ENCODE measurements around the gene REPS1.
"Not testable (repeated sequence)": the region's sequence is repeated elsewhere in the genome, so short reads cannot be mapped to it uniquely, and the experiment has no call there.

REPS1 gene, protein sequence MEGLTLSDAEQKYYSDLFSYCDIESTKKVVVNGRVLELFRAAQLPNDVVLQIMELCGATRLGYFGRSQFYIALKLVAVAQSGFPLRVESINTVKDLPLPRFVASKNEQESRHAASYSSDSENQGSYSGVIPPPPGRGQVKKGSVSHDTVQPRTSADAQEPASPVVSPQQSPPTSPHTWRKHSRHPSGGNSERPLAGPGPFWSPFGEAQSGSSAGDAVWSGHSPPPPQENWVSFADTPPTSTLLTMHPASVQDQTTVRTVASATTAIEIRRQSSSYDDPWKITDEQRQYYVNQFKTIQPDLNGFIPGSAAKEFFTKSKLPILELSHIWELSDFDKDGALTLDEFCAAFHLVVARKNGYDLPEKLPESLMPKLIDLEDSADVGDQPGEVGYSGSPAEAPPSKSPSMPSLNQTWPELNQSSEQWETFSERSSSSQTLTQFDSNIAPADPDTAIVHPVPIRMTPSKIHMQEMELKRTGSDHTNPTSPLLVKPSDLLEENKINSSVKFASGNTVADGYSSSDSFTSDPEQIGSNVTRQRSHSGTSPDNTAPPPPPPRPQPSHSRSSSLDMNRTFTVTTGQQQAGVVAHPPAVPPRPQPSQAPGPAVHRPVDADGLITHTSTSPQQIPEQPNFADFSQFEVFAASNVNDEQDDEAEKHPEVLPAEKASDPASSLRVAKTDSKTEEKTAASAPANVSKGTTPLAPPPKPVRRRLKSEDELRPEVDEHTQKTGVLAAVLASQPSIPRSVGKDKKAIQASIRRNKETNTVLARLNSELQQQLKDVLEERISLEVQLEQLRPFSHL

DNA sequence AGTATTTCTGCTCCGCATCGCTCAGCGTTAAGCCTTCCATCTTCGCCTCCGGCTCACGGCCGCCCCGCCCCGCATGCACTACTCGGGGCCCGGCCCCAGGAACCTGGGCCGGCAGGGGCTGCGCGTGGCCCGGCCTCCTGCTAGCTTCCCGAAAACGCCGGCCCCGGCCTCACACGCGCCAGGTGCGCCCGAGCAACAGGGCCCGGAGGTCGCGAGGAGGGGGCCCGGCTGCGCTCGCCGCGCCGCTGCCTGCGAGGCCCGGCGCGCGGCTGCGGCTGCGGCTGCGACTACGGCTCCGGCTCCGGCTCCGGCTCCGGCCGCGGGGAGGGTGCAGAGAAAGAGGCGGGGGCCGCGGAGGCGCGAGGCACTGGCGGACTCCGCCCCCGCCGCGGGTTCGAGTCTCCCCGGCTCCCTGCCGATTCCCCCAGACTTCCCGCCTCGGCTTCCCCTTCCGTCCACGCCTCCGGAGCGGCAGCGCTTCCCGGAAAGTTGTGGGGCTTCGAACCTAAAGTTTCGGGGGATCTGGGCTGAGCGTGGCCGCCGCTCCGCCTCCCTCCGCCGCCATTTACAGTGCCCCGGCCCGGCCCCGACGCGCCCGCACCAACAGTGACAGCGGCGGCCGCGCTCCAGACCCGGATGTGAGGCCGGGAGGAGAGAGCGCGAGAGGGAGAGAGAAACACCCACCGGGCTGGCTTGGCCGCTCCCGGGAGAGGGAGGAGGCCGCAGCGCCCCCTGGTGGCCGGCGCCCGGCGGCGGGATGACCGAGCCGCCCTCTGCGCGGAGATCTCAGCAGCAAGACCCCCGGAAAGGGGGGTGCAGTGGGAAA lies at the start of gene REPS1:
Gene REPS1 (minus strand): TSS at position 611 of the 826 bp plus-strand sequence. CDS start 571 bp downstream, at position 40.
- peaks cover 10% of the 10 kb centered on the region for H3K4me1 Mint-ChIP-seq (ENCODE audit: low read depth)
- H3K27me3 Mint-ChIP-seq = no peaks in the 10 kb centered on the region
- H3K36me3 Mint-ChIP-seq = no peaks in the 10 kb centered on the region
- H3K27ac Mint-ChIP-seq = peak within 1 kb of the TSS; percentile 93
- no peaks in the 10 kb centered on the region for H3K9me3 Mint-ChIP-seq (ENCODE audit: low read depth)
- peak within 1 kb of the TSS; percentile 91 for H3K4me3 Mint-ChIP-seq

DNA sequence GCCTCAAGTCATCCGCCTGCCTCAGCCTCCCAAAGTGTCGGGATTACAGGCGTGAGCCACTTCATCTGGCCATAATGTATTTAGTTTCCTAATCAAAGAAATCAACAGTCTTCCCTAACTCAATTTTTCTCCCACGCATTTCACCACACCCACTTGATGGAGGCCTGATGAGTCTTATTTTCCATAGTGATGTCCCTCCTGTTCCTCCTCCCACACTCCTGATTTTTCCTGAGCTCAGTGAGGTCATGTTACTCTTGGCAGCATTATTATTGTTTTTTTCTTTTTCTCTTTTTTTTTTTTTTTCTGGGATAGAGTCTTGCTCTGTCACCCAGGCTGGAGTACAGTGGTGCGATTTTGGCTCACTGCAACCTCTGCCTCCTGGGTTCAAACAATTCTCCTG lies 49.4 kb upstream of the REPS1 start:
- no peaks in the 10 kb centered on the region for H3K9me3 Mint-ChIP-seq (ENCODE audit: low read depth)
- no peaks in the 10 kb centered on the region for H3K27me3 Mint-ChIP-seq
- peaks cover 48% of the 10 kb centered on the region for H3K4me1 Mint-ChIP-seq (ENCODE audit: low read depth)
- H3K27ac Mint-ChIP-seq = peak overlapping the region; percentile 68
- no peak overlapping the region for H3K4me3 Mint-ChIP-seq
- H3K36me3 Mint-ChIP-seq = peaks cover 35% of the 10 kb centered on the region

DNA sequence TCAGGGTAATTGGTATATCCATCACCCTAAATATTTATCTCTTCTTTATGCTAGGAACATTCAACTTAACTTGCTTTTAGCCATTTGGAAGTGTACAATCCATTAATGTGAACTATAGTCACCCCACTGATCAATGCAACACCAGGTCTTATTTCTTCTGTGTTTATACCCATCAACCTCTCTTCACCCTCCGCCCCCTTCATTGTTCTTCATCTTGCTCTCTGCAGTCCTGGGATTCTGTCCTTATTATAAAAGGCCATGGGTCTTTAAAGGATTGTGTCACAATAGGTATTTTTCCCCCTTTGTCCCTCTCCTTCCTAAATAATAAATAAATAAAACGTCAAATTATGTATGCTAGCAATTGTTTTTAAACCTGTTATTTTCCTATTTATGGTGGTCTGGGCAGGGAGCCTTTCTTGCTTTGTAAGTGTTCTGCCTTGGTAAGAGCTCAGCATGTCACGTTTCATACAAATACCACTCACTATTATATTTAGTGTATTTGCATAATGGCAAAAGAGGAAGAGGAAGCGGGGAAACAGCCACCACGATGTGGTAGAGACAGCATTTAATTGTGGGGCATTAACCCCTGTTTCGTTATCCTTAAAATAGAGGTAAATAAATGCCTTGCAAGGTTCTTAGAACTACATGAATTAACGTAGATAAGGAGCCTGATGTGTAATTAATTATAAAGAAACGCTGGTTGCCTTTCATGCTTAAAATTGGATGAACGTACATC lies 42.3 kb upstream of the REPS1 start:
- no peak overlapping the region for H3K27ac Mint-ChIP-seq
- H3K9me3 Mint-ChIP-seq (ENCODE audit: low read depth) = no peaks in the 10 kb centered on the region
- H3K4me3 Mint-ChIP-seq = no peak overlapping the region
- peaks cover 35% of the 10 kb centered on the region for H3K4me1 Mint-ChIP-seq (ENCODE audit: low read depth)
- H3K27me3 Mint-ChIP-seq = no peaks in the 10 kb centered on the region
- H3K36me3 Mint-ChIP-seq = peaks cover 10% of the 10 kb centered on the region

DNA sequence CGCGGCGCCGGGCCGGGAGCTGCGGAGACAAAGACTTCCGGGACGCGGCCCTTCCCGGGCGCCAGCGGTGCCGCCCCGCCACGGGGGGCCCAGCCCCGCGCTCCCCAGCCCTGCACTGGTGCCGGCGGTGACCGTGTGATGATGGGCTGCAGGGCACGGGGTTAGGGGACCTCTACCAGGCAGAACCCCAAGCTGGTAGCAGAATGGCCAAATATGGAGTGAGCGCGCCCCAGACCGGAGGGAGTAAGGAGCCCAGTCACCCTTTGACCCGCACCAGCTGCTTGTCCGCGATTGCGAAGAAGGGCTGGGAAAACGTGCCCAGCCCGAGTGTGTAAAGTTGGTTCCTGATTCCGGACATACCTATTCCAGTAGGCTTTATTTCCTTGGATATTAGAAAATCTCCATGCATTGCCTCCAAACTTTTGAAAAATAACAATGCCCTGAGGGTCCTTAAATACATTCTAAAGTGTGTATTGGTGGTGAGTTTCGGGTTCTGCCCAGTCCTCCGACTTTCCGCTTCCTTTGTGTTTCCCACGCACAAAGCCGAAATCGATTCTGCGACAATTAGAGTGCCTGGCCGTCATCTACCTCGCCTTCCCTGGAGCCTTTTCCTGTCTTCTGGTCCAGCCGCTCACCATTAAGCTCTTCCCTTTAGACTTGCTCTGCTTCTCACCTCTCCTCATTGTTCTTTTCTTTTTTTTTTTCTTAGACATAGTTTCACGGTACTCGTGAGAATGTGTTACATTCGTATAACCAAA lies 41.6 kb upstream of the REPS1 start:
- Mint-ChIP-seq H3K9me3 (ENCODE audit: low read depth) (no peaks in the 10 kb centered on the region), H3K27ac (no peak overlapping the region), H3K4me3 (no peak overlapping the region)

DNA sequence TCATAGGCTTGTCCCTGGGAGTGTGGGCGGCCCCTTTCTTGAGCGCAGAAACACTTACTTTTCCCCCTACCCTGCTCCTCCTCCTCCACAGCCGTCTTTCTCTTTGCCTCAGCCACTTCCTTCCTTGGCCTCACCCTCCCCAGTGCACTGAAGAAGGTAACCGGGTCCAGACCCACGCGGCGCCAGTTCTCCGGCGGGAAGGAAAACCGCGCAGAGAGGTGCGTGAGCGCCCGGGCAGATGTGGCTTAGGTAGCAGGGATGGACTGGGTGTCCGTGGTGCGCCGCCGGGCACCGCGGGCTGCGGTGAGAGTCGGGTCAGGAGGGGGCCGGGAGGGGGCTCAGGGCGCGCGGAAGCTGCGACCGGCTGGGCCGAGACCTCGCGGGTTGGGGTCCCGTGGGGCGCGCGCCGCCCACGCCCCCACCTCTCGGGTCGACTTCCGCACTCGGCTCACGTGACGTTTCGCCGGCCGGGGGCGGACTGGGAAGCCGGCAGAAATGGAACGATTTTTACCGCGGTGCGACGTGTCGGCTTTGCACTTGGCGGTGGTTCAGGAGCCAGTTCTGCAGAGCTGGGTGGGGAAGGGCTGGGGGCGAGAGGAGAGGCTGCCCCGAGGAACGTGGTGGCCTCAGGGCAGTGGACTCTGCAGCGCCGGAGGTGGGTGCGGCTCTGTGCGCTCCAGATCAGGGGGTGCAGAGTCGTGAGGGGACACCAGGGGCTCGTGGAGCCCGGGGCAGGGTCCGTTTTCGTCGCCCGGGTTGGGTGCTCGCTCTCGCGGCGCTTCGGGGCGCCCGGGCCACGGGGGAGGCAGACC lies 40.8 kb upstream of the REPS1 start, which contains the start of gene ABRACL:
Gene ABRACL (plus strand): TSS at position 88 of the 812 bp plus-strand sequence. CDS start 5,416 bp downstream, outside the sequence.
- peaks cover 30% of the 10 kb centered on the region for H3K4me1 Mint-ChIP-seq (ENCODE audit: low read depth)
- H3K27me3 Mint-ChIP-seq = no peaks in the 10 kb centered on the region
- H3K36me3 Mint-ChIP-seq = peaks cover 5% of the 10 kb centered on the region
- H3K4me3 Mint-ChIP-seq = peak within 1 kb of the TSS; percentile 89
- no peaks in the 10 kb centered on the region for H3K9me3 Mint-ChIP-seq (ENCODE audit: low read depth)
- peak within 1 kb of the TSS; percentile 97 for H3K27ac Mint-ChIP-seq

More for the DNA sequence above, 41.6 kb upstream of the REPS1 start:
- Mint-ChIP-seq H3K36me3 (peaks cover 5% of the 10 kb centered on the region), H3K27me3 (no peaks in the 10 kb centered on the region), H3K4me1 (ENCODE audit: low read depth) (peaks cover 35% of the 10 kb centered on the region)

DNA sequence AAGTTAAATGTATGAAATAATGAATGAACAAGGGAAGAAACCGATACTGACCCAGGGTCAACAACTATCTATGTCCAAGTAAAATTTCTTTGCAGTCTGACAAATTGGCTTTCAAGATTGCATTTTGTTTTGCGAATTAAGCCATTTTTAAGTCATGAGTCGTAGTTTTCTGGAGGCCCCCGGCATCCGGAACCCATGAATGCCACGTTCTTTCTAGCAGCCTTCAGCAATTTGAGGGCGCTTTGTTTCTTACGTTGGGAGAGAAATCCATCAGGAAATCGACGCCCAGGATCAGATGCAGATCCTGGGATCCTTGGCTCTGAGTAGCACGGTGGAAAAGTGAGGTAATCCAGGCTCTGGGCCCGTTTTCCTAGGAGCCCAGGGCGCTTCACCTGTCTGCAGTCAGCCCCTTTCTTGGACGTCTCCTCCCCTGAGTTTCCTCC lies 40.2 kb upstream of the REPS1 start:
- Mint-ChIP-seq H3K9me3 (ENCODE audit: low read depth) (no peaks in the 10 kb centered on the region), H3K27me3 (no peaks in the 10 kb centered on the region), H3K27ac (peak overlapping the region; percentile 97), H3K4me3 (peak overlapping the region; percentile 89), H3K4me1 (ENCODE audit: low read depth) (peaks cover 24% of the 10 kb centered on the region), H3K36me3 (no peaks in the 10 kb centered on the region)

DNA sequence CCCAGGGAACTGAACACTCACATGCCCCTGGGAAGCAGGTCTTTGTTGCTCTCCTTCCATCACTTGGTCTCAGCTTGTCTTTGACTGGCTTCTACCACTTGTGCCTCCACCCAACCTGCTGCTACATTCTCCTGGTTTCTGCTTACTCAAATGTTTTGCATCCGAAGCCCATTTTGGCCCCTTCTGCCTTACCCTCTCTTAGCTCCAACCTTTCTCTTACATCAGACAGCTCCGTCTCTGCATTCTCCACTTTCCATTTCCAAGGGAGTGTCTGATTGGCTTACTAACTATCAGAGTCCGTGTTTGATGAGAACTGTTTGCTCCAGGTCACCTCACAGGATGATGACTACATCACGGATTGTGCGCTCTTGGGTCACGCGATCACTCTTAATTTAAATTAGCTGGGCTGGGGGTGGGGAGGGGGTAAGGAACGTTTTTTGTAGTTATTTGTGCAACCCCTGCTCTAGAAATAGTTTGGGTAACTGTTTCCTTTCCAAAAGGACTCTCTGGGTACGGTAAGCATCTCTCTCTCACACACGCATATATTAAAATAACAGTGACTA lies 39.6 kb upstream of the REPS1 start:
- H3K36me3 Mint-ChIP-seq = no peaks in the 10 kb centered on the region
- H3K9me3 Mint-ChIP-seq (ENCODE audit: low read depth) = no peaks in the 10 kb centered on the region
- H3K27ac Mint-ChIP-seq = peak overlapping the region; percentile 97
- H3K27me3 Mint-ChIP-seq = no peaks in the 10 kb centered on the region
- H3K4me3 Mint-ChIP-seq = peak overlapping the region; percentile 89
- peaks cover 18% of the 10 kb centered on the region for H3K4me1 Mint-ChIP-seq (ENCODE audit: low read depth)

DNA sequence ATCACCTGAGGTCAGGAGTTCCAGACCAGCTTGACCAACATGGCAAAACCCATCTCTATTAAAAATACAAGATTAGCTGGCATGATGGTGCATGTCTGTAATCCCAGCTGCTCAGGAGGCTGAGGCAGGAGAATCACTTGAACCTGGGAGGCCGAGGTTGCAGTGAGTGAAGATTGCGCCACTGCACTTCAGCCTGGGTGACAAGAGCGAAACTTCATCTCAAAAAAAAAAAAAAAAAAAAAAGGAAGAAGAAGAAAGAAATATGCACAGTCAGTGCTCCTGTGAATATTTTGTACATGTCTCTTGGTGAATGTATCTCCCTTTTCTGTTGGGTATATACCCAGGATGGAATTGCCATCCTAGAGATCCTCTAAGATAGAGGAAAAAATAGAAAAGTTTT lies 37.4 kb upstream of the REPS1 start:
- not testable (repeated sequence) for H3K9me3 Mint-ChIP-seq (ENCODE audit: low read depth); H3K27me3 Mint-ChIP-seq; H3K4me3 Mint-ChIP-seq; H3K27ac Mint-ChIP-seq; H3K36me3 Mint-ChIP-seq
- peaks cover 12% of the 10 kb centered on the region for H3K4me1 Mint-ChIP-seq (ENCODE audit: low read depth)

DNA sequence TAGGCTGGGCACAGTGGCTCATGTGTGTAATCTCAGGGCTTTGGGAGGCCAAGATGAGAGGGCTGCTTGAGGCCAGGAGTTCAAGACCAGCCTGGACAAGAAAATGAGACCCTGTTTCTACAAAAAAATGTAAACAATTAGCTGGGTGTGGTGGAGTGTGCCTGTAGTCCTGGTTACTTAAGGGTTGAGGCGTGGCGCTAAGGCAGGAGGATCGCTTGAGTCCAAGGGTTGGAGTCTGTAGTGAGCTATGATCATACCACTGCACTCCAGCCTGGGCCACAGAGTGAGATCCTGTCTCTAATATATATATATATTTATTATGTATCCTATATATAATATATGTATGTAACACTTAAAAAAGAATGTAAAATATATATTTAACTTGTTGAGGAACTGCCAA lies 32.6 kb upstream of the REPS1 start:
- Mint-ChIP-seq H3K4me3 (no peak overlapping the region), H3K4me1 (ENCODE audit: low read depth) (no peaks in the 10 kb centered on the region), H3K27ac (no peak overlapping the region), H3K27me3 (no peaks in the 10 kb centered on the region), H3K9me3 (ENCODE audit: low read depth) (no peaks in the 10 kb centered on the region), H3K36me3 (no peaks in the 10 kb centered on the region)

DNA sequence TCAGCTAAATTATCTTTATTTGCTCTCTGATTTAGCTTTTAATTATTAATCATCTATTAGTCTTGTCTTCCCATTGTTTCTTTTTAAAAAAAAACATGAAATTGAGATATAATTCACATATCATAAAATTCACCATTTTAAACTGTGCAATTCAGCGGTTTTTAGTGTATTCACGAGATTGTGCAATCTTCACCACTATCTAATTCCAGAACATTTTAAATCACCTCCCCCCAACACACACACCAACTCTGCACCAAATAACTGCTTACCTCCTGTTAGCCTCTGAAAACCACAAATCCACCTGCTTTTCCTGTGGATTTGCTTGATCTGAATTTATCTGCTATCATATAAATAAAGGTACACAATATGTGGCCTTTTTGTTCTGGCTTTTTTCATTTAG lies 31.7 kb upstream of the REPS1 start:
- Mint-ChIP-seq H3K4me1 (ENCODE audit: low read depth) (no peaks in the 10 kb centered on the region), H3K4me3 (no peak overlapping the region), H3K27me3 (no peaks in the 10 kb centered on the region), H3K36me3 (no peaks in the 10 kb centered on the region), H3K9me3 (ENCODE audit: low read depth) (no peaks in the 10 kb centered on the region), H3K27ac (no peak overlapping the region)

DNA sequence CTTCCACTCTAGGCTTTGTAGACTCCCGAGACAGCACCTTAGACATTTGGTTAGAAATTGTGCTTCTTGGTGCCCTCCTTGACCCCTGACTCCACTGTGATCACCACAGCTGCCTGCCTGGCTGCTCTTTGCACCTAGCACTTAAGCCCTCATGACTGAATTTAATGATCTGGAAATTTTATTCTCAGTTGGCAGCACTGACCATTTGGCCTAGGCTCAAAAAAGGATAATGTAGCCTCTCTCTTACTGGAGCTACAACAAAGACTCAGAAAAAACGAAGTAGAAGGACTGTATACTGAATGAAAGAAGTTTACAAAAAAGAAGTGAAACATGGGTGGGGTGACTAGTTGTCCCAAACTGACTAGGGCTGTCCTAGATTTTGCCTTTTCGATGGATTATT lies 29.2 kb upstream of the REPS1 start:
- Mint-ChIP-seq H3K9me3 (ENCODE audit: low read depth) (no peaks in the 10 kb centered on the region), H3K36me3 (no peaks in the 10 kb centered on the region), H3K27ac (no peak overlapping the region), H3K4me3 (no peak overlapping the region), H3K27me3 (no peaks in the 10 kb centered on the region), H3K4me1 (ENCODE audit: low read depth) (no peaks in the 10 kb centered on the region)

DNA sequence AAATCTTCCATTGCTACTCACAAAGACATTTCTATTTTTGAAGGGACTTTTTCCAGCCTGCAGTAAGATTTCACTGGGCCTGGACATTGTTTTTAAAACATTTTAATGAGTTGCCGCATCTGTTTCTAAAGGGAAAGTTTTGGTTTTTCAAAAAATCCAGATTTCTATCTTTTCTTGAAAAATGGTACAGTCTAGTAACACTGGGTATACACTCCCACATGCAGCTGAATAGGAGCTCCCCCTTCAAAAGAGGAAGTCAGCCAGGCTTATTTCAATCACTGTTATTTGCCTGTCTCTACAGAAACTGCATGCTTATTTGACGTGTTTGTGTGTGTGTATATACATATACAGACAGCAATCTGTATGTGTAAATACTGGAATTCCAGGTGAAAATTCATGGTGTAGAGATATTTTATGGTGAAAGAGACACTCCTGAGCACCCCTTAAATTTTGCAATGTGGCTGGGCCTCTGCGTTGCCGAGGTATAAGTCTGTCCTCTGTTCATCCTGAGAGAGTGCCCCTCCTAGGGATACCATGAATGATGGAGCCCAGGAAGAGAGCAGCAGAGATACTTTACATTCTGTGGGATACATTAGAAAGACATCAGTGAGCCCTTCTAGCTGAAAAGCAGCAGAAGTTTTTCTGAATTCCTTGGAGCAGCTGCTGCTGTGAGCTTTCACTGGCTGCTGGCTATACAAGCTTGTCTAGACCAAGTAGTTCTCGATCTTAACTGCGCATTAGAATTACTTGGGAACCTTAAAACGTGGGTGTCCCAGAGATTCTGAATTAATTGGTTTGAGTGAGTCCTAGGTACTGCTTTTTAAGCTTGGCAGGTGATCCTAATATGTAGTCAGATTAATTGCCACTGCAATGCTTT lies 28.5 kb upstream of the REPS1 start:
- no peaks in the 10 kb centered on the region for H3K4me1 Mint-ChIP-seq (ENCODE audit: low read depth)
- H3K4me3 Mint-ChIP-seq = no peak overlapping the region
- H3K36me3 Mint-ChIP-seq = no peaks in the 10 kb centered on the region
- no peak overlapping the region for H3K27ac Mint-ChIP-seq
- H3K9me3 Mint-ChIP-seq (ENCODE audit: low read depth) = no peaks in the 10 kb centered on the region
- H3K27me3 Mint-ChIP-seq = no peaks in the 10 kb centered on the region
